22Rv1 (cell line): ENCODE measurements around the gene SMPD4.
"Not testable (repeated sequence)": the region's sequence is repeated elsewhere in the genome, so short reads cannot be mapped to it uniquely, and the experiment has no call there.

Experiments used
- CTCF ChIP-seq: fragments of 450-650 bp; IDR thresholded peaks from 2 replicates; pipeline ENCODE4 v1.5.1; 2017; ENCODE audit warnings: mild to moderate bottlenecking
- ZFX ChIP-seq: fragments of 450-650 bp; IDR thresholded peaks from 2 replicates; pipeline ENCODE4 v1.6.1; 2017; ENCODE audit warnings: antibody characterized with exemption, borderline replicate concordance

DNA sequence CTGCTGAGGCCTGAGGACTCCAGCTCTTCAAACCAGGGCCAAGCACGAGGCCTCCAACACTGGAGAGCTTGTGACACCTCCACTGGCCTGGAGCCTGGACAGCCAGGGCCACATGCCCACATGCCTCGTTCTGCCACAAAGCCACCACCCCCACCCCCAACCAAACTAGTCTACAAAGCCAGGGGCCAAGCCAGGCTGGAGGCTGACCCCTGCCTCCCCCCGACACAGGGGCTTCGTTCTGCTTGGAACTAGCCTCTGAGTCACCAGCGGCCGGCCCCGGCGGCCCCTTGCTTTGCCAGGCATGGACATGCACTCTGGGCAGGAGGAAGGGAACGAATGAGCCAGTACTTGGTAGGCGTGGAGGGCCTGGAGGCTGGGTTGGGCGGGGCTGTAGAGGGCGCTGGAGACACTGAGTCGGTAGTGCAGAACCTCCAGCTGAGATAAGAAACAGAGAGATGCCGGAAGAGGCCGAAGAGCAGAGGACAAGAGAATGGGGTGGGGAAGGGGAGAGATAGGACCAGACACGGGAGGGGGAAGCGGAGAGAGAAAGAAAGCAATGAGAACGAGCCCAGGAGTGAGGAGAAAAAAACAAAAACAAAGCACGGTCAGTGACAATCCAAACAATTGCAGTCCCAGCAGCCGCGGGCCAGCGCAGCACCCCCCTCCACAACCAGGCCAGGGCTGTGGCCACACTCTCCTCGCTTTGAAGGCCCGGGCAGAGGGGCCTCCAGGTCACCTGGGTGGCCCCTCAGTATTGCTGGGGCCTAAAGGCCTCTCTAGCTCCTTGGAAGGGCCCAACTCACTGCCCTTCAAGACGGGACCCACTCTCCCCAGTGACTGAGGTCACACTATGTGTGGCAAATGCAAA, 20.3 kb downstream of the SMPD4 start:
- not testable (repeated sequence) for TF ChIP-seq ZFX, CTCF
